Right atrium auricular region (tissue), 2 donors: ENCODE results near the gene CIZ1. TPM values are rescaled to one million over a fixed set of nuclear protein-coding genes. Genes with fewer than 3 reads are reported as not detected.

Source experiments
- DNase-seq: peaks from one replicate; pipeline ENCODE4 v3.0.0-alpha.2; 2019; ENCODE audit warnings: low spot score
- H3K27ac ChIP-seq, 2 donors: fragments of 200-600 bp; sonication (generic); 1 replicate in 1 of 2; 2 replicates in 1 of 2; pipeline ENCODE4 v1.5.1; 2016 to 2019
- H3K27me3 ChIP-seq, 2 donors: fragments of 200-600 bp; sonication (generic); one replicate each; pipeline versions ENCODE4 v1.5.1 to v1.6.0; 2017 to 2019
- H3K36me3 ChIP-seq: fragments of 200-600 bp; sonication (generic); one replicate; pipeline ENCODE4 v1.5.1; 2016
- H3K4me1 ChIP-seq, 2 donors: fragments of 200-600 bp; sonication (generic); one replicate each; pipeline versions ENCODE4 v1.5.1 to v1.6.0; 2017 to 2019
- H3K4me3 ChIP-seq, 2 donors: fragments of 200-600 bp; sonication (generic); 1 replicate in 1 of 2; 2 replicates in 1 of 2; pipeline ENCODE4 v1.5.1; 2017 to 2019; ENCODE audit warnings: mild to moderate bottlenecking in 1 of 2, moderate library complexity in 1 of 2
- H3K9me3 ChIP-seq, 2 donors: fragments of 200-600 bp; sonication (generic); one replicate each; pipeline ENCODE4 v1.5.1; 2019
- total RNA-seq, 2 donors: library from RNA; depleted of rRNA; stranded (reverse); fragments of >200 nt; gene quantifications; one replicate each; pipeline ENCODE4 v1.1.0, GENCODE V29; 2016
- TF ChIP-seq, protein P1 (sequence below), 2 donors: fragments of 200-600 bp; sonication (generic); IDR thresholded peaks; one replicate each; pipeline ENCODE4 v1.5.1; 2019; ENCODE audit warnings: antibody characterized with exemption in 2 of 2

The CIZ1 gene
- total RNA-seq, 2 donors from 2014 or later: 41.6 to 45.9 TPM

DNA sequence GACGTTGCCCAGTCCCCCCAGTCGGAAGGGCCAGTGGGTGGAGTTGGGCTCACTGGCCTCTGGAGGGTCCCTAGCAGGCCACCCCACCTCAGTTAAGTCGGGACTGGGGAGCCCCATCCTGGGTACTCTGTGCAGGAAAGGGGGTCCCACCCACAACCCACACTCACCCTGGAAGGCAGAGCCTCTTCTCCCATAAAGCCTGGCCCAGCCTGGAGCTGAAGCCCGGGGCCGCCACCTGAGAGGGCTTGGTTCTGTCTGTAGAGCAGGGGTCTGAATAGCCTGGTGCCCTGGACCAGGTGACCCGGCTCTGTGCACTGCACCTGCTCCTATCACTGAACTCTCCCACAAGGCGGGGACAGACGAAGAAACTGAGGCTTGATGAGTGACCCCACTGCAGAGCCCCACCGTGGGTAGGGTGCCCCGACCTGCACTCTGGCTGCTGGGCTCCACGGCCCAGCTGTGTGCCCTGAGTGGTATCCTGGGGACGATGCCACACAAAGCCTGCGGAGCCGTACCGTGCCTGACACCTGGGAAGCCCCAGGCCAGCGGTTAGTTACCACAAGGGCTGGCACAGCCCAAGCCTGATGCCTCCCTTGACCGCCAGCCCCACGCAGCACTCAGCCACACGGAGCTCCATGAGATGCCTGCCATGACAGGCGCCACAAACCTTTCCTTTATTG is 71.2 kb downstream of the CIZ1 start:
- Histone ChIP-seq H3K4me3 (no peak overlapping the region), H3K27ac (no peak overlapping the region), H3K4me1 (peaks cover 0 to 8% of the 10 kb centered on the region in 2 donors), H3K27me3 (no peaks in the 10 kb centered on the region), H3K36me3 (peaks cover 42% of the 10 kb centered on the region), H3K9me3 (no peaks in the 10 kb centered on the region)
- no peak for DNase-seq
- TF ChIP-seq, protein P1, sequence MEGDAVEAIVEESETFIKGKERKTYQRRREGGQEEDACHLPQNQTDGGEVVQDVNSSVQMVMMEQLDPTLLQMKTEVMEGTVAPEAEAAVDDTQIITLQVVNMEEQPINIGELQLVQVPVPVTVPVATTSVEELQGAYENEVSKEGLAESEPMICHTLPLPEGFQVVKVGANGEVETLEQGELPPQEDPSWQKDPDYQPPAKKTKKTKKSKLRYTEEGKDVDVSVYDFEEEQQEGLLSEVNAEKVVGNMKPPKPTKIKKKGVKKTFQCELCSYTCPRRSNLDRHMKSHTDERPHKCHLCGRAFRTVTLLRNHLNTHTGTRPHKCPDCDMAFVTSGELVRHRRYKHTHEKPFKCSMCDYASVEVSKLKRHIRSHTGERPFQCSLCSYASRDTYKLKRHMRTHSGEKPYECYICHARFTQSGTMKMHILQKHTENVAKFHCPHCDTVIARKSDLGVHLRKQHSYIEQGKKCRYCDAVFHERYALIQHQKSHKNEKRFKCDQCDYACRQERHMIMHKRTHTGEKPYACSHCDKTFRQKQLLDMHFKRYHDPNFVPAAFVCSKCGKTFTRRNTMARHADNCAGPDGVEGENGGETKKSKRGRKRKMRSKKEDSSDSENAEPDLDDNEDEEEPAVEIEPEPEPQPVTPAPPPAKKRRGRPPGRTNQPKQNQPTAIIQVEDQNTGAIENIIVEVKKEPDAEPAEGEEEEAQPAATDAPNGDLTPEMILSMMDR (IDR thresholded peaks at IDR 0.05): no peak

DNA sequence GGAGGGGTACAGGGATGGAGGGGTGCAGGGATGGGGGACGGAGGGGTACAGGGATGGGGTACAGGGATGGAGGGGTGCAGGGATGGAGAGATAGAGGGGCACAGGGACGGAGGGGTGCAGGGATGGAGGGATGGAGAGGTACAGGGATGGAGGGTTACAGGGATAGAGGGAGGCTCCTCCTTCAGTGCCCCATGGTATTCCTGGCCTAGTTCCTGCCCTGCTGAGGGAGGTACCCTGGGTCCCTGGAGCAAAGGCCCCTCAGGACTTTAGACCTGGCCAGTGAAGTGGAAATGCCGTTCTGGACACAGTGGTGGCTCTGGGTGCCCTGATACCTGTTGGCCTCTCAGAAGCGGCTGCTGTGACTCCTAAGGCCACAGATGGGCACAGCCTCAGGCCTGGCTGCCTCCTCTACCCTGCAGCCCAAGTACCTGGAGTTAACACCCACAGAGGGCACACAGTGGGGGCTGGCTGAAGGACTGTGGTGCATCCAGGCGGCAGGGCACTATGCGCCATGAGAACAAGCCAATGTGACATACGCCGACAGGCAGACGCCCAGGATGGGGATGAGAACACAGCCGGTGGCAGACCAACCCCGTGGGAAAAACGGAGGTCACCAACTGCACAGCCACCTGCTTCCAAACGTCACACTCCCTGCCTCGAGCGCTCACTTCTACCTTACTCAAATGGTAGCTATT is 72.3 kb downstream of the CIZ1 start:
- Histone ChIP-seq H3K9me3 (no peaks in the 10 kb centered on the region), H3K27ac (no peak overlapping the region), H3K36me3 (peaks cover 43% of the 10 kb centered on the region), H3K4me3 (no peak overlapping the region), H3K27me3 (no peaks in the 10 kb centered on the region), H3K4me1 (peaks cover 0 to 5% of the 10 kb centered on the region in 2 donors)
- TF ChIP-seq, protein P1 (IDR thresholded peaks at IDR 0.05): no peak
- no peak for DNase-seq

DNA sequence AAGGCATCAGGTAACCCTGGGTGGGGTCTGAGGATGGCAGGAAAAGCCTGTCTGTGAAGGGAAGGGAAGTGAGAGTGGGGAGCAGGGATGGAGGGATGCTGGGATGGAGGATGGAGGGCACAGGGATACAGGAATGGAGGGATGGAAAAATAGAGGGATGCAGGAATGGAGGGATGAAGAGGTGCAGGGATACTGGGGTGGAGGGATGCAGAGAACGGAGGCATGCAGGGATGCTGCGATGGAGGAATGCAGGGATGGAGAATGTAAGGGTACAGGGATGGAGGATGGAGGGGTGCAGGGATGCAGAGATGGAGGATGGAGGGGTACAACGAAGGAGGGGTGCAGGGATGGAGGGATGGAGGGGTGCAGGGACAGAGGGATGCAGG is 72.9 kb downstream of the CIZ1 start:
- Histone ChIP-seq H3K4me3 (no peak overlapping the region), H3K27ac (no peak overlapping the region), H3K9me3 (no peaks in the 10 kb centered on the region), H3K4me1 (peaks cover 0 to 5% of the 10 kb centered on the region in 2 donors), H3K27me3 (no peaks in the 10 kb centered on the region), H3K36me3 (peaks cover 44% of the 10 kb centered on the region)
- TF ChIP-seq, protein P1 (IDR thresholded peaks at IDR 0.05): no peak
- DNase-seq: no peak

DNA sequence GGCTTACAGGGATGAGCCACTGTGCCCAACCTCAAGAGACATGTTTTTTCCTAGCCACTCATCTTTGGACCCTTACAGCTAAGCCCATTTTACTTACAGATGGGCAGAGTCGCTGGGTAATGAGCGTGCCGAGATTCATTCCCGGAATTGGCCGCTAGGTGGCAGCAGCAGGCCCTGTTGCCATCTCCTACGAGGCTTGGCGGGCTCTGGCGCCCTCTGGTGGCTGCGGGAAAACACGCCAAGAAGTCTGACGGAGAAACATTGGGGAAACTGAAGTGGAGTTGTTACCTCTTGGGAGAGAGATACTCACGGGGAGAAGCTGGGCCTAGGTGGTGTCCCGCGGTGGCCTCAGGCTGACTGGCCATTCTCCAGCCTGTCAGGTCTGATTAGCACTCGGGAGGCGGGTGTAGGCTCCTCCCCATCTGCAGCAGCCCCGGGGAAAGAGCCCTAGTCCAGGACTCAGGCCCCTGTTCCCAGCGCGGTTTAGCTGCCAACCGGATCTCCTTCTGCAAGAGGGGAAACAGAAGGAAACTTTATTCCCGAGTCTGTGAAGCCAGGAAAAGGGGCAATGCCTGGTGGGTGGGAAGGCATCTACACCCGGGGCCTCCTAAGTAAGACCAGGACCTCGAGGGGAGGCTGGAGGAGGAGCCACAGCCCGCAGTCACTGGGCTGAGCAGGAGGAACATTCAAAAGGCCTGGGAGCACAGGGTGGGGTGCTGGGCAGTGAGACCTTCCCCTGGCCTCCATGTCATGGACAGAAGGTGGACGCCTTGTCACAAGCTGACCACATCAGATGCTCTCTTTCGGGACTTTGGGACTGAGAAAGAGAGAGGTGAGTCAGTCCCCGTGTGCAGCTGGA is 73.5 kb downstream of the CIZ1 start:
- H3K27ac ChIP-seq: no peak overlapping the region
- H3K4me3 ChIP-seq: no peak overlapping the region
- H3K36me3 ChIP-seq: peaks cover 38% of the 10 kb centered on the region
- DNase-seq: peak; percentile 91
- H3K9me3 ChIP-seq: no peaks in the 10 kb centered on the region
- no peaks in the 10 kb centered on the region for H3K27me3 ChIP-seq
- peaks cover 0 to 5% of the 10 kb centered on the region in 2 donors for H3K4me1 ChIP-seq
- TF ChIP-seq, protein P1 (IDR thresholded peaks at IDR 0.05): peak; percentile 100

DNA sequence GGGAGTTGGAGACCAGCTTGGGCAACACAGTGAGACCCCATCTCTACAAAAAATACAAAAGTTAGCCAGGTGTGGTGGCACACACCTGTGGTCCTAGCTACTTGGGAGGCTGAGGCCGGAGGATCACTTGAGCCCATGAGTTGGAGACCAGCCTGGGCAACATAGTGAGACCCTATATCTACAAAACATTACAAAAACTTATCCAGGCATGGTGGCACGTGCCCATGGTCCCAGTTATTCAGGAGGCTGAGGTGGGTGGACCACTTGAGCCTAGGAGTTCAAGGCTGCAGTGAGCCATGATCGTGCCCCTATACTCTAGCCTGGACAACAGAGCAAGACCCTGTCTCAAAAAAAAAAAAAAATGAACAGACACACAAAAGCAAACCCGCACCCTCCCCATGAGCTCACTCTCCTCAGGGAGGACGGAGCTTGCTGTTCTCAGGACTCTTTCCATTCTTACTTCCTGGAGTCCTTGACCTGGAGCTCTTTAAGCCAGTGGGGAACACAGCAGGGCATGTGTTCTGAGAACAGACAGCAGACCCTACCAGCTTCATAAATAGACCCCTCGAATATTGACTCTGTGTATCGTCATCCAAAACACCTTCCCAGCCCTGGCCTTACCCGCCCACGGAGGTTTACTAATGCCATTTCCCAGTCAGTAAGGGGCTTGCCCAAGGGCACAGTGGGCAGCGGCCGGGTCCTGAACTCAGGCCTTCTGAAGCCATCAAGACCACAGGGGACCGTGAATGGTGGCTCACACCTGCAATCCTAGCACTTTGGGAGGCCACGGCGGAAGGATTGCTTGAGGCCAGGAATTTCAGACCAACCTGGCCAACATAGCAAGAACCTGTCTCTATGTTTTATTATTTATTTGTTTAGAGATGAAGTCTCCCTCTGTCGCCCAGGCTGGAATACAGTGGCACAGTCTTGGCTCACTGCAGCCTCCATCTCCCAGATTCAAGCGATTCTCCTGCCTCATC is 75.0 kb downstream of the CIZ1 start:
- peaks cover 0 to 5% of the 10 kb centered on the region in 2 donors for H3K4me1 ChIP-seq
- TF ChIP-seq, protein P1 (IDR thresholded peaks at IDR 0.05): no peak
- no peak overlapping the region for H3K4me3 ChIP-seq
- no peaks in the 10 kb centered on the region for H3K27me3 ChIP-seq
- no peak for DNase-seq
- H3K9me3 ChIP-seq: no peaks in the 10 kb centered on the region
- H3K27ac ChIP-seq: no peak overlapping the region
- peaks cover 28% of the 10 kb centered on the region for H3K36me3 ChIP-seq
